GM19035 (cell line): ENCODE measurements around the gene SLIT3.
"Not testable (repeated sequence)": the region's sequence is repeated elsewhere in the genome, so short reads cannot be mapped to it uniquely, and the experiment has no call there.

ENCODE experiments used
- ATAC-seq: cut with Tn5 transposase; IDR thresholded peaks from one replicate; pipeline ENCODE4 v1.9.1; 2021; ENCODE audit not compliant: unreplicated experiment

SLIT3 gene

DNA sequence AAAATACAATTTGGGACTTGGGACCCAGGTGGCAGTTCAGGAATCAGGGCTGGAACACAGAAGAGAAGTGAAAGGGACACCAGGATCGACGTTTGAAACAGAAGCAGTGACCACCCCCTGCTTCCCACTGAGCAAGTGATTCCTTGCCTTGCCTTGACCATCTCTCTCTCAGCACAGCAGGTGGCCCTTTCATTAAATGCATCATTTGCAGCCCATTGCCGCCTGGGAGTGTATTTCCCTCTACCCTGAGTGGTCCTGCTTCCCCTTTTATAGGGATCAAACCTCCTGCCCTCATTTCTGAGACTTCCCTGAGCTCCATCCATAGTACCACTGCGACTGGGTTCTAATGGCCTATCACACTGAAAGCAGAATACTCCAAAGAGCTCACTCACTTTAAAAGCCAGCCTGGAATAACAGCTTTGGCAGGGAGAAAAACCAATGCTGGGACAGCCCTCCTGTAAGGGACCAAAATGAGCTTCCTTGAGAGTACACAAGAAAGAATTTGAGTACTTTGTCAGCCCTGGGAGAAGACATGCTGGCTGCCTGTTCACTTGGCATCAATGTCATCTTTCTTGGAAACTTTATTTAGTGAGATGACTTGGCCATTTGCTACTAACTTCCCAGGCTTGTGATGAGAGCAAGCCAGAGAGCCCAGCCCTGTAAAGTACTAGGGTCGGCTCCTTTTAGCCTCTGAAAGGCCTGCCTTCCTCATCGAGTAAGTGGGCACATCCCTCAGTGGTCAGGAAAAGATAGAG, 149.7 kb downstream of the SLIT3 start:
- ATAC-seq, result no peak

DNA sequence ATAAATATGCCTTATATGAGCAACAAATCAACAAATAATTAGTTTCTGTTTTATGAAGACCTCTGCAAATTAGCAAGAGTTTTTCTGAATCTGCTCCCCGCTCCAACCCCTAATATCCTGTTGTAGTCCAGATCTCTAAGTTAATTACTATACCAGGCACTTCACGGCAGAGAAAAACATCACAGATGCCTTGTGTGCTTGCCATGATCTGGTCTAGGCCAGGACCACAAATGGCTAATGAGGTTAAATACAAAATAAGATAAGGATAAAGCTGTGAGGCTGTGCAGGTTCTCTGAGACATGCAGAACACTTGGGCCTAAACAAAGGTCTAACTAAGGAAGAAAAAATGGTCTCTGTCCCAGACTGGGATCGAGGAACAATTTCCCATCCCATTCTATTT, 150.8 kb downstream of the SLIT3 start:
- ATAC-seq, result no peak

DNA sequence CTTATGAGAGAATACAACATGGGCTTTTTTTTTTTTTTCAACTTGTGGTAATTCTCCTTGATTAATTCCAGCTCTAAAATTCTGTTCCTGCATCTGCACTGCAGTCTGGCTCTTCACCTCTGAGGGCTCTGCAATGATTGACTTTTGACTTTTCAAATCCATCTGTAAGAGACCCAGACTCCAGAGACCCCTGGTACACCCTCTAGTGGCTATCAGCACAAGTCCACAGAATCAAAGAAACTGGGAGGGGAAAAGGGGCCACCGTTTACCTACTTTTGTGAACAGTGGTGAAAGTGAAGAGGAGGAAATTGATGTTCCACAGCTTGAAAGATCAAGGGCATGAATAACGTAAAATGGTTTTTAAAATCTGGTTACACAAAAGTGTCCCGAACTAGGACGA, 151.6 kb downstream of the SLIT3 start:
- no peak for ATAC-seq

DNA sequence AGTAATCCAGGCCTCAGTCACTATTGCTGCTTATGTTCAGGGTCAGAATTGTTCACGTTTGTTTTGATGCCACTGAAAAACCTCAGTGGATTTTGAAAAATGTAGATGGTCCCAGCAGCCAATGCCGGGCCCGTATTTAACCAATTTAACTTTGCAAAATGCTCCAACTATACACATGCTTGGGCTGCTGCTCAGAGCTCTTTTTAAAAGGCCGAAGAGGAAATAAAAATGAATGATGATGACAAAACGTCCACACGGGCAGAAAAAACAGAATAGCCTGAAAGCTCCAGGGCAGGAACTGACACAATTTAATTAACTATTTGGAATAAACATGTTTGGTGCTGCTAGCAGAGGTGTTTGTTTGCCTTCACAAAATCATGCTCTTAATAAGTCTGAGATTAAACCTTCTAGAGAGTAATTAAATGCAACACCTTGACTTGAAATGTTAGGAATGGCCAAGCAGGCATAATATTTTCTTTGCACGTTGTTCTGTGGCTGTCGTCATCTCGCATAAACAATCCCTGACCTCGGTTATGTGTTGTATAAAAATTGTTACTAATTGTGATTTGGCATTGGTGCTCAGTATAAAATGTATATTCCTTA, 152.7 kb downstream of the SLIT3 start:
- no peak for ATAC-seq

DNA sequence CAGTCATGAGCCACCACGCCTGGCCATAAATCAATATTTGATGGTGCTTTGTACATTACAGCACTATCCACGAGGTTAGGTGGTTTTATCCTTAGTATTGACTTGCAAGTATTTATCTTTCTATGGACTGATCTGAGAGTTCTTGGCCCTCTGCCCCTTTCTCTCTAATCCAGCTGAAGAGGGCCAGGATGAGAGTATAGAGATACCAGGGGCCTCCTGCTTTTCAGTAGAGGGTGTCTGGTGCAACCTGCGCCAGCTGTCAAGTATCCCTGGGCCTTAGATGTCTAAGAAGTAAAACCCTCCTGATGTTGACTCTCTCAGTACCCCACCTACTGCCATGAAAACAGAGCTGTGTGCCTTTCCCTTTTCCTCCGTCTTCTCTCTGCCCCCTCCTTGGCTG, 153.4 kb downstream of the SLIT3 start:
- no peak for ATAC-seq

DNA sequence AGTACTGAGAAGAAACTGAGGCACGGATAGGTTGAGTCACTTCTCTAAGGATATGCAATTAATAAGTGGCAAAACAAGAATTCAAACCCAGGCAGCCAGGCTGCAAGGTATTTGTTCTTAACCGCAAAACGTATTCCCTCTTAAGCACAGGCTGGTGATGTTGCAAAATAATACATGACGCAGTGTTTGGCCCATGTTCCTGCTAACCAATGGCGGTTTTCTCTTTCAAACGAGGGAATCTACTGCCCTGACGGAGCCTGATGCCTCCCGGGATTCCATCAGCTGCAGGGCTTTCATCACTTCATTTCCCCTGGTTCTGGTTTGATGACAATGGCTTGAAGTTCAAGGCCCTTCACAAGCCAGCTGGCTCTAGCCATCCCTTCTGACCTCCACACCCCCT, 154.8 kb downstream of the SLIT3 start:
- ATAC-seq, result no peak

DNA sequence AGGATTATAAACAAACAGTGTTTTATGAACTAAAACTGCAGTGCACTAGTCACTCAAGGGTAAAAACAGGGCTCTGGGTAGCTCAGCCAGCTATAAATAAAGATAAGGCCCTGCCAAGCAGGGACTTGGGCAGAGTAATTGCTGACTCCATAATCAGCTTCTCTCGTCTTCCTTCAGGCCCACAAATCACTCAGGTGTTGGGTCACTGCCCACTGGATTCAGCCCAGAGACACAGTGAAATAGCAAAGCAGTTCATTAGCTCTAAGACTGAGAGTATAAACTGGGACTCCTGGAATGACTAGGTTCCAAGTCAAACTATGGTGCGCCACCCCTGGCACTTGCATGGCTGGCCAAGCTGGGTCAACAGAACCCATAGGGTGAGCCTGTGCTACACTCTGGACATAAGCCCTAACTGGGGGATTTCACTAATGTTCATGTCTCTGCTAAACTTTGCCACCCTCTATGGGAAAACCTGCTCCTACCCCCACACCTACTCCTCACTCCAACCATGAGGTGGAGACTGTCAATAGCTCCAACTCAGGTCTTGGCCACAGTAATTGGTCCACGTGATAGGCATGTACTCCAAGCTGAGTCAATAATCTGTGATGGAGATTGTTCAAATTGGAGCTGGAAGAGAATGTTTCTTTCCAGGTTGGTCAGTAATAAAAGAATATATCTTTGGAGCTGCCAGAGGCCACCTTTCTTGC, 158.5 kb downstream of the SLIT3 start:
- ATAC-seq, result no peak

DNA sequence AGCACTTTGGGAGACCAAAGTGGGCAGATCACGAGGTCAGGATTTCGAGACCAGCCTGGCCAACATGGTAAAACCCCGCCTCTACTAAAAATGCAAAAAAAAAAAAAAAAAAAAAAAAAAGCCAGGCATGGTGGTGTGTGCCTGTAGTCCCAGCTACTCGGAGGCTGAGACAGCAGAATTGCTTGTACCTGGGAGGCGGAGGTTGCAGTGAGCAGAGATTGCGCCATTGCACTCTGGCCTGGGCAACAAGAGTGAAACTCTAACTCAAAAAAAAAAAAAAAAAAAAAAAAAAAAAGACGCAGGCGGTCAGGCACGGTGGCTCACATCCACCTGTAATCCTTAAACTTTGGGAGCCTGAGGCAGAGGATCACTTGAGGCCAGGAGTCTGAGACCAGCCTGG, 160.7 kb downstream of the SLIT3 start:
- not testable (repeated sequence) for ATAC-seq

DNA sequence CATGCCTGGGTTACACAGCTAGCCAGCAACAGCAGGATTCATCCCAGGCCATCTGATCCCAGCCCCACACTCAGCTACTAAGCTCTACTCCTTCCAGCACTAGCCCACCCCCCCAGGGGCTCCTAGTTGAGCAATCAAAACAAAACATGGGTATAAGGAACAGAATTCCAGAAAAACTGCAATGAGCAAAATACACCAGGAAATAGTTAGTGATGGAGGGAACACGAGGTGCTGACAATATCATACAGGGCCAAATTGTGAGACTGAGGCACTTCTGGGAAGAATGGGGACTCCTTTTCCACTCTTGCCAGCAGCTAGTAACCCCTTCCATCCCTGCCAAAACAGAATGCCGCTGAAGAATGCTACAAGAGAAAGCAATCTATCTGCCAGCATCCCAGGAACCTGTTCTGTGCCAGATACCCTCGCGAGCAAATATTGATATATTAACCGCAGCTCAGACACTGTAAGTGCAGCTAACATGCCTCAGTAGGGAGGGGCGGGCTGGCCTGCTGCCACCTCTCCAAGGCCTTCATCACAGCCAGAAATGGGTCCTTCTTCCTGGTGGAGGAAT, 161.4 kb downstream of the SLIT3 start:
- ATAC-seq, result no peak

DNA sequence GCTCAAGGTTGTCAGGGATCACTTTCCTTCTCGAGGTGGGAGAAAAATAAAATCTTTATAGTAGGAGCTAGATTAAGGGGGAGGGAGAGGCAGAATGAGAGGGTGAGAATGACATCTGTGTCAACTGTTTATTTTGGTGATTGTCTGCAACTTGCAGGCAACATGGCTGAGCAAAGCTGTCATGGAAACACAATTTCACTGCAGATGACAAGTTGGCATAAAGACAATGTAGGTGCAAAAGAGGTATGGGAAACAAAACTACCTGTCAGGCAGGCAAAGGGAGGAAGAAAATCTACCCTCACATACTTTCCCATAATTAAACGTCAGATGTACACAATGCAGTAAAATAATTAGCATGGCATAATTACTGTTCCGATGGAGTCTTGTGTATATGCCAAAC, 167.4 kb downstream of the SLIT3 start:
- no peak for ATAC-seq

DNA sequence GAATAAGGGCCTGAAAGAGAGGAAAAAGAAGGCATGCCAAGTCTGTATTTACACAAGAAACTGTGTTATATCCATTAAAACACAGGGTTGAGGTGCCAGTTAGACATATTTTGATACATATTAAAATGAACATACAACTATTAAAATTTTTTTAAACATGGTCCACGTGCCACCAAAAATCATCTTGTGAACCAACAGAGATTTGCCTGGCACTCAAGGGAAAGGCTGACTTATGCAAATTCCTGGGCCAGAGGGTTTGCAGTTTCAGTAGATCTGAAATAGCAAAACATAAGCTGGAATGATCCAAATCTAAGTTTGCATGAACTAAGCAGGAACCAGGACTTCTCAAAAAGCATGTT, 168.7 kb downstream of the SLIT3 start:
- no peak for ATAC-seq

DNA sequence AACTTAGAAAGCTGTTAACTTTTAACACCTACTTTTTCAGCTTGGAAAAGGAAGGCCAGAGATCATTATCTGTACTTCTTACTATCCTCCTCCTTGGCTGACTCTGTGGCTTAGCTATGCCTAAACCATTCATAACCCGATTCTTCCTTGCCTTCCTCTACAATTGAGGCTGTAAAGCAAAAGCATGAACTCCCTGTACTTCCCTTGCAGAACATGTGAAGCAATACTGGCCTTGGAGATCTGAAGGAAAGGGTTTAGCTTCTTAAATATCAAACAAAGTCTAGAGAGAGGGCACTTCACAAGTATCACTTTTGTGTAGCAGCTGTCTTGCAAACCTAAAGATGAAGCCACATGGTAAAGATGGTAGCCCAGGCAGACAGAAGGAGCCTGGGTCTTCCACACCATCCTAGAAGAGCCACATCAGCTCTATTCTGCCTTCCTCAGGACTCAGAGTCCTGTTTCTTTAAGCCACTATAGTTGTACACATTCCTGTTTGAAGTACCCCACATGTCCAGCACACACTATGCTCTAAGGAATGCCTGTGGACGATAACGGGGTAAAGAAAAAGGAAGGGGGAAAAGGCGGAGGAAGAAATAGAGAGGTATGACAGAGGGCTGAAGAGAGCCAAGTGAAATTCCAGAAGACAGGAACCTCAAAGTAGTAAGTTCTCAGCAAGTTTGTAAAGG, 169.2 kb downstream of the SLIT3 start:
- ATAC-seq, result no peak

DNA sequence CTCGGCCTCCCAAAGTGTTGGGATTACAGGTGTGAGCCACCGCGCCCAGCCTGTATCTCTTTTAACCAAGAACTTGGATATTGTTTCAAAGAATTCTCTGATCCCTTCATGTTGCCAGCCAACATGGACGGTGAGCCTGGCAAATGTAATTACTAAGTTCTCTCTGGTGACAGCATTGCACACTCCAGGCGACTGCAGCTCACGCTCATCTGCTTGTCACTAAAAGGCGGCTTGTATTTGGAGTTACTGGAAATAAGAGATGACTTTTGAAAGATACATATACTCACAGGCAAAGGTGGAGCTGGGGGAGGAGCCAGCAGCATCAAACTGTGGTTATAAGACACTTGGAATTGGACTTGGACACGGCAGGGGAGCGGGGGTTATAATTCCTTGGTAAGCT, 172.3 kb downstream of the SLIT3 start:
- ATAC-seq, result no peak

DNA sequence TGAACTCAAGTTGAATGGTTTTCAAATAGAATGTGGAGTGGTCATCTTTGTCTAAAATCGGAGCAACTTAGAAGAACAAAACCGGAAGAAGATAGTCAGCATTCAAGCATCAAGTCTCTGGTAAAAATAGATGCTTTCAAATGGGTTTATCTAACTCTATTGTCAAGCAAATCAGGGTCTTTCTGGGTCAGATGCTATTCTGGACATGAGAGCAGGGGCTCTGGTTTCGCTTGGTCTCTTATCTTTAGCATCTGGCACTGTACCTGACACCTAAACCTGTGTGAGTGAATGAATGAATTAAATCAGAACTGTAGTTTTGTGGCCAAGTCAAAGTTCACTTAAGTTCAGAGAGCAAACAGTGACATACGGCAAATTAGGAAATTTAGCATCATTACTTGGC, 173.5 kb downstream of the SLIT3 start:
- ATAC-seq, result no peak

DNA sequence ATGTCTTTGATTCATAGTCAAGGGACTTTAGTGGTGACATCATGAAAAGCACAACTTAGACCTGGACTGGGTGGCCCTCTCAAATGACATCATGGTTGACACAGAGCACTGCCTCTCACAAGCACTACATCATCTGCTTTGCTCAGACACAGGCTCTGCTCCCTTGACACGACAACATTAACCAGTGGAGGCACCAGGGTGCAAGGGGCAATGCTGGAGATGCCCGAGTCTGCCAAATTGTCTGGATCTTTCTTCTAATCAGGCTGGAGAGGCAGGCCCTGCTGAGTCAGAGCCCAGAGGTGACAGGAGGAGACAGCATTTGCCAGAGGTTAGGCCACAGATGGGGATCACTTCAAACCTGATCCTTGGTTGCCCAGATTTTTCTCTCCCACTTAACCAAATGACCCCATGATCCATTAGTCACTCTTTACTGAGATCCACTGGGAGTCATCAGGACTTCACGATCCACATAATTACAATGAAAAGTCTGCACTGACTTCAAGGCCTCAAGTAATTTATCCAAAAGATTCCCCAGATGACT, 174.4 kb downstream of the SLIT3 start:
- no peak for ATAC-seq

DNA sequence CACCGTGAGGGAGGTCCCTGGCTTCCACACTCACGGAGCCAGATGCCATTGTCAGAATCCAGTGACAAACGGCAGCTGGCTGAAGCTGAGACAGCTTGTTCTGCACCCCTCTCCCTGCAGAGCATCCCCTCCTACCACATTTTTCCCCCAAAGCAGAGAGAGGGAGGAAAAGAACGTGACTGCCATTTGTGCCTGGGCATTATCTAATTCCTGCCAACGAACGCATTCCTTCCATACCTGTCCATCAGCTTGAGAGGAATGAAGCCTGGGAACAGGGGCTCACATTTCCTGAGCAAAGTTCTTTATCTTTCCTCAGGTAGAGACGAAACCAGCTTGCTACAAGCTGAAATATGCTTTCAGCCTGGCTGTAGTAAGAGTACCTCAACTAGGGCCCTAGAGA, 175.4 kb downstream of the SLIT3 start:
- no peak for ATAC-seq

DNA sequence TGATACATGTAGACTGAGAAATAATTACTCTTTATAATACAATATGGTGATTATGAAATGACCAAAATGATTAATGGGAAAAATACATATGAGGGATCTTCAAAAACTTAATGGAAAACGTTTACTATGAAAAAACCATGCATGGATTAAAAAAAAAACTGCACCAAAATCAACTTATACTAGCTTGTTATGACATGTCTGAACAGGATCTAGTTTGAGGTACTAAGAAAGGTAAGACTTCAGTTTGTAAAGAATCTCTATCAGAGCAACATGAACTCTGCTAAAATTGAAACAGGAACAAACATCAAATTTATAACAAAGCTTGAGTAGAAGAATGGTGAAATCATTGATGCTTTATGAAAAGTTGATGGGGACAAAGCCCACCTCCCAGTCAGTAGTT, 178.0 kb downstream of the SLIT3 start:
- ATAC-seq, result no peak

DNA sequence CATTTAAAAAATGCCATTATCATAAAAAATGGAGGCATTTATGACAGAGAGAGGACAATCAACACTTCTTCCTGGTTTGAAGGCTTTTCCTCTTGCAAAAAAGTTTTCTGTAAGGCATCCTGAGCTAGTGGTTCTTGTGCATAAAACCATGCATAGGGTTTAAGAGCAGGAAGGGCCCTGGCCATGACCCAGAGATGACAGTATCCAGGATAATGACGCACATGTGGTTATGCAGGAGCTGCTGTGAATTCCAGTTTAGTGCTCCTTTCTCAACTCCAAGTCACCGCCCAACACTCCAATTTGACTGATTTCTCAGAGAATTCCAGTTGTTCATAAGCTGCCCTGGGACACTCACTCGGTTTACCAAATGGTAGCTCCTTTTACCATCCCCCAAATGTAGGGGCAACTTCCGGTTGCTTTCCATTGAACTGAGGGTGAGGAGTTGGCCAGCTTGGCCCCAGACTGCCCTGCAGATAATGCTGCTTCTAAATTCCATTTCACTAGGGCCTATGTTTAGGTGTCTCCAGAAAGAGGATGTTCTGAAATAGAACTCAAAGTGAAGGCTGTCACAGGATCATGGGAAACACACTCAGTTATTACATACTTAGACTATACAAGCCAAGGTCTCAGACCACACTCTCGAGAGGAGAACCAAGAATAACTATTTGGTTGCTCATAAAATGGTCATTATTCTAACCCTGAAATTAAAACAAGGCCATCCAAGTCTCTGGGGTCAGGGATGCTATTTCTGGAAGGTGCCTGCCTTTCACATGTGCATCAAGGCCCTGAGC, 179.1 kb downstream of the SLIT3 start:
- no peak for ATAC-seq

DNA sequence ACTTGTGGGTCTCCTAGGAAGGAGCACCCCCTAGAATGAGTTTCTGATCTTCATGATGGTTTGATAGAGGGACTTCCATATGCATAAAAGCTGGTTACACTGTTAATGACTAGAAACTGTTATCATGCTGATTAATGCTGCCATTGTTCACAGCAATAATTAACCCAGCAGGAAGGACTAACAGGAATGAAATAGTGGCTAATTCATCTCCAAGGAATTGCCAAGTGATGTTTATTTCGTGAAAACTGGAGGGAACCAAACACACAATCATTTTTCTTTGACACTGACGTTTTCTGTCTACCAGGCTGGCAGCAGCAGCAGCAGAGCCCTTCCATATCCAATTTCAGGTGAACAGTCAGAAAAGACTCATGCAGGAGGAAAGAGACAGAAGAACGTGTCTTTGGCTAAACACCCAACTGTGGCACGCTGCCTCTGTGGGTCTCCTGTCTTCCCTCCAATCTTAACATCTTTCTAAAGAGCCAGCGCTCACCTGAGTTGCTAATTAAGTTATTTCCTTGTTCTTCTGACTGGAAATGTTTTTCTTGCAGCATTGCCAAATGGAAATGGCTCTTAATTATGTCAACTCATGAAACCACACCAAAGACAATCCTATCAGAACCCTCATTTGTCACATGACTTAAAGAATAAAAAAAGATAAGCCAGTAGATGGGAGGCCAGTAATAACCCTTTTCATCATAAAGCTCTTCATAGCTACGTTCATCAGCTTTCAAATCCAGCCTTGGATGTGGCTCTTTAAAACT, 181.5 kb downstream of the SLIT3 start:
- ATAC-seq, result no peak

DNA sequence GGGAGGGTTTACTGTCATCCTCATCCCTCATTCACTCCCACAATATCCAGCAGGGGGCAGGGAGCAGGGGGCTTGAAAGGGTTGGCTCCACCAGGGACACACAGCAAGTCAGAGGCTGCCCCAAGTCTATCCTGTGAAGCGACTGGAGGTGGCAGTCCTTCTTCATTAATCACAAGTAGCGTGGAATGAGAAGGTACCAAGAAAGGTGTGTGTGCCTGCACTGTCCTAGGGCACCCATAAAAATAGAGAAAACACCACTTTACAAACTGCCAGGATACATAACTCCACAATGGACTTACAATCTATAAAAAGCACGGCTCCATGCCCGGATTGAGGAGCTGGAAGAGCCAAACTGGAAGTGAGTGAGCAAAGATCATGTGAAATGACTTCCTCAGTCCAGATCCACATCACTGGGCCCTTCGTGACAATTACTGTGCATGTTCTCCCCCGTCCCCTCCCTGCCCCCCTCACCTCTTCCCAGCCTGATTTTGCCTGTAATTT, 183.9 kb downstream of the SLIT3 start:
- ATAC-seq, result no peak
